ENCODE measurements around the gene AATK. TPM values are rescaled to one million over a fixed set of nuclear protein-coding genes. Genes with fewer than 3 reads are reported as not detected.

The AATK gene
- total and polyA plus RNA-seq, 12 donors, result 0.73 to 23.3 (median 9.9) TPM

DNA sequence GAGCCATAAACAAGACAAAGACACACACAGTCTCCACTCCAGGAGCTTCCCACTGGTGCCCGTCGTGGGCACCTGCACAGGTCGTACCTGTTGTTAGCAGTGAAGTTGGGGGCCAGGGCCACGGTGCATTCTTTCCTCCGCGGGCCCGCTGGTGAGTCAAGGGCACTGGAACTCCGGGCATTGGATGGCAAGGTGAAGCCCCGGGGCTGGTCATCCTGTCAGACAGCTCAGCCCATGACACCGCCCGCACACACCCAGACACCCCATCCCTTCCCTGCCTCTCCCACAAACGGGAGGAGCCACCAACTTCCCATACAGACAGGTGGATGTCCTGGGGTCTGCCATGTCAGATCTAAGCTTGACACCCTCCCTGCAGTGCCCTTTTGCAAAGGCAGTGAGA, 40.6 kb upstream of the AATK start:
- no peaks in the 10 kb centered on the region for H3K36me3 ChIP-seq (replicated peaks in 1 of 2)

DNA sequence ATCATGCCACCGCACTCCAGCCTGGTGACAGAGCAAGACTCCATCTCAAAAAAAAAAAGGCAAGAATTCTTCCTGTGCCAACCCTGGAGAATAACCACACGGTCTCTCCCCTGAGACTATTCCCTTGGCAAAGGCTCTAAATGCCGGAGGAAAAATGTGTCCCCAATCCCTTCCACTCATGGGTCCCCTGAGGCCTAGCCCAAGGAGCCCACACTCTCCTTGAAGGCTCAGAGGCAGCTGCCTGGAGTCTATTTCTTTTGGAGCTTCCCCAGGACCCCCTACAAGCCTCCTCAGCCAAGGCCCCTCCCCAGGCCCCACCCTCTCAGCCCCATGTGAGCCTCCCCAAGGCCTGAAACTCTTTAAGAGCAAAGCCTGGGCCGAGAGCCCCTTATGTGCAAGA, 40.1 kb upstream of the AATK start:
- no peaks in the 10 kb centered on the region for H3K9me3 ChIP-seq (replicated peaks in 1 of 3)
- H3K4me3 ChIP-seq, result no peak overlapping the region
- TF ChIP-seq, protein P1, sequence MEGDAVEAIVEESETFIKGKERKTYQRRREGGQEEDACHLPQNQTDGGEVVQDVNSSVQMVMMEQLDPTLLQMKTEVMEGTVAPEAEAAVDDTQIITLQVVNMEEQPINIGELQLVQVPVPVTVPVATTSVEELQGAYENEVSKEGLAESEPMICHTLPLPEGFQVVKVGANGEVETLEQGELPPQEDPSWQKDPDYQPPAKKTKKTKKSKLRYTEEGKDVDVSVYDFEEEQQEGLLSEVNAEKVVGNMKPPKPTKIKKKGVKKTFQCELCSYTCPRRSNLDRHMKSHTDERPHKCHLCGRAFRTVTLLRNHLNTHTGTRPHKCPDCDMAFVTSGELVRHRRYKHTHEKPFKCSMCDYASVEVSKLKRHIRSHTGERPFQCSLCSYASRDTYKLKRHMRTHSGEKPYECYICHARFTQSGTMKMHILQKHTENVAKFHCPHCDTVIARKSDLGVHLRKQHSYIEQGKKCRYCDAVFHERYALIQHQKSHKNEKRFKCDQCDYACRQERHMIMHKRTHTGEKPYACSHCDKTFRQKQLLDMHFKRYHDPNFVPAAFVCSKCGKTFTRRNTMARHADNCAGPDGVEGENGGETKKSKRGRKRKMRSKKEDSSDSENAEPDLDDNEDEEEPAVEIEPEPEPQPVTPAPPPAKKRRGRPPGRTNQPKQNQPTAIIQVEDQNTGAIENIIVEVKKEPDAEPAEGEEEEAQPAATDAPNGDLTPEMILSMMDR (IDR thresholded peaks at IDR 0.05), result no peak
- no peak for TF ChIP-seq POLR2A (IDR thresholded peaks at IDR 0.05)
- no peaks in the 10 kb centered on the region for H3K36me3 ChIP-seq (replicated peaks in 1 of 2)
- no peaks in the 10 kb centered on the region for H3K27me3 ChIP-seq
- H3K4me1 ChIP-seq (replicated peaks in 1 of 2), result no peaks in the 10 kb centered on the region
- 89 to 96% (median 91%) methylated on average over 4 of the region's 4 CpGs for WGBS, 4 donors
- no peak for DNase-seq
- no peak overlapping the region for H3K27ac ChIP-seq
- intact Hi-C loops (cut with DNase I), result no loop called here

More for the DNA sequence above, 40.6 kb upstream of the AATK start:
- H3K27ac ChIP-seq, result no peak overlapping the region
- H3K4me1 ChIP-seq (replicated peaks in 1 of 2), result no peaks in the 10 kb centered on the region
- no peaks in the 10 kb centered on the region for H3K9me3 ChIP-seq (replicated peaks in 1 of 3)
- no peak for DNase-seq
- TF ChIP-seq, protein P1 (IDR thresholded peaks at IDR 0.05), result no peak
- TF ChIP-seq POLR2A (IDR thresholded peaks at IDR 0.05), result no peak
- H3K4me3 ChIP-seq, result no peak overlapping the region
- no peaks in the 10 kb centered on the region for H3K27me3 ChIP-seq
- intact Hi-C loops (cut with DNase I), result no loop called here
- WGBS, 4 donors, result 92 to 99% (median 94%) methylated on average over 7 to 12 of the region's 12 CpGs

DNA sequence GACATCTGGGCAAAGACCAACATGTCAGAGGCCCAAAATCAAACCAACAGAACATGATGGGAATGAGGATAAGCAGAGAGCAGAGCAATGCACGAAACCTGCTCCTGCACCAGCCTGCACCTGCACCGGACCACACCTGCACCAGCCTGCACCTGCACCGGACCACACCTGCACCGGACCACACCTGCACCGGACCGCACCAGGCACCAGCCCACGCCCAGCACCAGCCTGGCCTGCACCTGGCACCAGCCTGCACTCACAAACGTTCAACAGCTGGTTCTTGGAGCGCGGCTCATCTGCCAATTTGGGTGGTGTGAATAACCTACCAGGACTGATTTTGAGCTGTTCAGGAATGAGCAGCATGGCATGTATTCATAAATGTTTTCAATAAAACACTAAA, 38.6 kb upstream of the AATK start:
- DNase-seq, result no peak
- intact Hi-C loops (cut with DNase I), result loop anchor here in 1 of 2 donors (5.0 kb wide), 1 partner anchor 62 kb away; no protein-coding TSS in a partner anchor
- Histone ChIP-seq H3K27ac (no peak overlapping the region), H3K9me3 (replicated peaks in 1 of 3) (no peaks in the 10 kb centered on the region), H3K36me3 (replicated peaks in 1 of 2) (no peaks in the 10 kb centered on the region), H3K4me1 (replicated peaks in 1 of 2) (no peaks in the 10 kb centered on the region), H3K4me3 (no peak overlapping the region), H3K27me3 (no peaks in the 10 kb centered on the region)
- WGBS, 4 donors, result 90 to 93% (median 92%) methylated on average over 7 to 10 of the region's 10 CpGs; no CpG with 5 or more reads in 1 of the 4 donors
- TF ChIP-seq POLR2A (IDR thresholded peaks at IDR 0.05), result no peak
- TF ChIP-seq, protein P1 (IDR thresholded peaks at IDR 0.05), result no peak

DNA sequence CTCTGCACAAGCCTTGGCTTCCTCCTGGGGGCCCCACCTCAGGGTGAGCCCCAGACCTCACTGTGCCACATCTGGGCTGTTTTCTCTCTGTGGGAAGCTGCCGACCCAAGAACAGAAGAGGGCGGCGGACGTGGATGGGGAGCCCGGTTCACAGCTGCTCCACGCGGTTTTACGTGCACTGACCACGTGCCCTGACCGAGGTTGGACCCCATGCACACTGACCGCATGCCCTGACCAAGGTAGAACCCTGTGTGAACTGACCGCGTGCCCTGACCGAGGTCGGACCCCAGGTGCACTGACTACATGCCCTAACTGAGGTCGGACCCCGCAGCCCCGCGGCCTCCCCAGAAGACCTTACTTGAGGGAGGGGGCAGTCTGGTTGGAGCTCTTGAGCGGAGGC, 37.1 kb upstream of the AATK start:
- H3K27me3 ChIP-seq, result no peaks in the 10 kb centered on the region
- TF ChIP-seq, protein P1 (IDR thresholded peaks at IDR 0.05), result no peak
- H3K4me3 ChIP-seq, result no peak overlapping the region
- intact Hi-C loops (cut with DNase I), result loop anchor here in 1 of 2 donors (5.0 kb wide), 1 partner anchor 61 kb away; no protein-coding TSS in a partner anchor
- no peaks in the 10 kb centered on the region for H3K9me3 ChIP-seq (replicated peaks in 1 of 3)
- 90 to 98% (median 96%) methylated on average over 10 to 20 of the region's 20 CpGs for WGBS, 4 donors
- no peak for DNase-seq
- H3K27ac ChIP-seq, result no peak overlapping the region
- H3K4me1 ChIP-seq (replicated peaks in 1 of 2), result no peaks in the 10 kb centered on the region
- H3K36me3 ChIP-seq (replicated peaks in 1 of 2), result no peaks in the 10 kb centered on the region

Measured in adrenal gland (tissue), 12 donors.